Parathyroid adenoma (tissue), 2 donors: ENCODE data around the gene SLC6A19.

Experiments used
- H2AFZ ChIP-seq: fragments of 300-600 bp; sonication (generic); one replicate; pipeline ENCODE4 v1.7.0; 2017; ENCODE audit warnings: antibody characterized with exemption, mild to moderate bottlenecking
- H3K27ac ChIP-seq: fragments of 300-600 bp; sonication (generic); one replicate; pipeline ENCODE4 v1.7.0; 2017
- H3K27me3 ChIP-seq: fragments of 300-600 bp; sonication (generic); one replicate; pipeline ENCODE4 v1.7.0; 2017; ENCODE audit warnings: low read length; ENCODE audit not compliant: control insufficient read depth, insufficient read depth
- H3K36me3 ChIP-seq: fragments of 300-600 bp; sonication (generic); one replicate; pipeline ENCODE4 v1.7.0; 2017; ENCODE audit warnings: low read length; ENCODE audit not compliant: control insufficient read depth, insufficient read depth
- H3K4me1 ChIP-seq: fragments of 300-600 bp; sonication (generic); one replicate; pipeline ENCODE4 v1.7.0; 2017; ENCODE audit warnings: control low read depth
- H3K4me2 ChIP-seq: fragments of 300-600 bp; sonication (generic); one replicate; pipeline ENCODE4 v1.7.0; 2017; ENCODE audit warnings: low read length
- H3K4me3 ChIP-seq: fragments of 300-600 bp; sonication (generic); one replicate; pipeline ENCODE4 v1.7.0; 2017; ENCODE audit warnings: low read depth, low read length
- H3K79me2 ChIP-seq: fragments of 300-600 bp; sonication (generic); one replicate; pipeline ENCODE4 v1.7.0; 2017; ENCODE audit warnings: control low read depth
- H3K9ac ChIP-seq: fragments of 300-600 bp; sonication (generic); one replicate; pipeline ENCODE4 v1.7.0; 2017; ENCODE audit warnings: mild to moderate bottlenecking
- H3K9me3 ChIP-seq: fragments of 300-600 bp; sonication (generic); one replicate; pipeline ENCODE4 v1.7.0; 2017; ENCODE audit warnings: low read length; ENCODE audit not compliant: control insufficient read depth
- TF ChIP-seq, protein P1 (sequence below): fragments of 300-600 bp; sonication (generic); IDR thresholded peaks from one replicate; pipeline ENCODE4 v1.7.0; 2017; ENCODE audit warnings: antibody characterized with exemption, mild to moderate bottlenecking
- donor health status: primary hyperparathyroidism.

Gene SLC6A19

DNA sequence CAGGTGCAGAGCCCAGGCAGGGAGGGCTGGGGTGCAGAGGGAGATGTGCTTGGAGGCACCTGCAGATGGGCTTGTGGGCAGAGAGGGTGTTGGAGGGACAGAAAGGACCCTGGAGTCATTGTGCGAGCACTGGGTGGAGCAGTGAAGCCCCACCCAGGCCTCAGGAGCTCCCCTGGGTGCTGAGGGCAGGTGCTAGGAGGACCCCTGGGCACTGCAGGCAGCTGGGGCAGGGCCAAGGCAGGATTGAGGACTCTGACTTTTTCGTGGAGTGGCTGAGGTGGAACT lies 13.5 kb downstream of the SLC6A19 start:
- H3K27ac ChIP-seq = no peak overlapping the region
- no peaks in the 10 kb centered on the region for H3K27me3 ChIP-seq
- TF ChIP-seq, protein P1, sequence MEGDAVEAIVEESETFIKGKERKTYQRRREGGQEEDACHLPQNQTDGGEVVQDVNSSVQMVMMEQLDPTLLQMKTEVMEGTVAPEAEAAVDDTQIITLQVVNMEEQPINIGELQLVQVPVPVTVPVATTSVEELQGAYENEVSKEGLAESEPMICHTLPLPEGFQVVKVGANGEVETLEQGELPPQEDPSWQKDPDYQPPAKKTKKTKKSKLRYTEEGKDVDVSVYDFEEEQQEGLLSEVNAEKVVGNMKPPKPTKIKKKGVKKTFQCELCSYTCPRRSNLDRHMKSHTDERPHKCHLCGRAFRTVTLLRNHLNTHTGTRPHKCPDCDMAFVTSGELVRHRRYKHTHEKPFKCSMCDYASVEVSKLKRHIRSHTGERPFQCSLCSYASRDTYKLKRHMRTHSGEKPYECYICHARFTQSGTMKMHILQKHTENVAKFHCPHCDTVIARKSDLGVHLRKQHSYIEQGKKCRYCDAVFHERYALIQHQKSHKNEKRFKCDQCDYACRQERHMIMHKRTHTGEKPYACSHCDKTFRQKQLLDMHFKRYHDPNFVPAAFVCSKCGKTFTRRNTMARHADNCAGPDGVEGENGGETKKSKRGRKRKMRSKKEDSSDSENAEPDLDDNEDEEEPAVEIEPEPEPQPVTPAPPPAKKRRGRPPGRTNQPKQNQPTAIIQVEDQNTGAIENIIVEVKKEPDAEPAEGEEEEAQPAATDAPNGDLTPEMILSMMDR = no peak
- H3K4me2 ChIP-seq = no peak overlapping the region
- no peak overlapping the region for H3K9ac ChIP-seq
- H3K4me3 ChIP-seq = no peak overlapping the region
- H2AFZ ChIP-seq = no peak overlapping the region
- no peaks in the 10 kb centered on the region for H3K4me1 ChIP-seq
- no peaks in the 10 kb centered on the region for H3K36me3 ChIP-seq
- H3K79me2 ChIP-seq = no peaks in the 10 kb centered on the region
- no peaks in the 10 kb centered on the region for H3K9me3 ChIP-seq

GRCh38 chr5:1215320-1216096 lies 14.1 kb downstream of the SLC6A19 start:
- Histone ChIP-seq H2AFZ (no peak overlapping the region), H3K9ac (no peak overlapping the region), H3K79me2 (no peaks in the 10 kb centered on the region), H3K4me3 (no peak overlapping the region), H3K4me1 (no peaks in the 10 kb centered on the region), H3K4me2 (no peak overlapping the region), H3K27ac (no peak overlapping the region), H3K9me3 (no peaks in the 10 kb centered on the region), H3K27me3 (no peaks in the 10 kb centered on the region), H3K36me3 (no peaks in the 10 kb centered on the region)
- TF ChIP-seq, protein P1 = no peak

GRCh38 chr5:1216211-1216917 lies 15.0 kb downstream of the SLC6A19 start:
- H3K79me2 ChIP-seq = no peaks in the 10 kb centered on the region
- no peak overlapping the region for H2AFZ ChIP-seq
- H3K36me3 ChIP-seq = no peaks in the 10 kb centered on the region
- no peak overlapping the region for H3K4me3 ChIP-seq
- TF ChIP-seq, protein P1 = no peak
- H3K27me3 ChIP-seq = no peaks in the 10 kb centered on the region
- no peaks in the 10 kb centered on the region for H3K9me3 ChIP-seq
- no peak overlapping the region for H3K9ac ChIP-seq
- no peaks in the 10 kb centered on the region for H3K4me1 ChIP-seq
- no peak overlapping the region for H3K4me2 ChIP-seq
- no peak overlapping the region for H3K27ac ChIP-seq

DNA sequence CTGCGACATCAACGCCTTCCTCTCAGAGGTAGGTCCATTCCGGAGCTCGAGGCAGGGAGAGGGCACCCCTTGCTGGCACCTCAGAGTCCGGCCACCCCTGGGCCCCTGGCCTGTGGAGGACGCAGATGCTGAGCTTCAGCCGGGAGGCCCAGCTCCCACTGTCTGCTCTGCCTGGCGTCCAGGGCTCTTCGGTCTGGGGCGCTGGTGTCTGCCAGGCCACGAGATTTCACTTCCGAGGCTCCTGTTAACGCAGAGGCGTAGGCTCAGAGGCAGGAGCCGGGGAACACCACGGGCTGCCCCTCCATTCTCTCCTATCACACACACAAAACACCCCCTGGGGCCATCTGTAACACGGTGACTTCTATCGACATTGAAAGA lies 15.5 kb downstream of the SLC6A19 start:
- Histone ChIP-seq H3K36me3 (no peaks in the 10 kb centered on the region), H3K4me3 (no peak overlapping the region), H3K9ac (no peak overlapping the region), H3K79me2 (no peaks in the 10 kb centered on the region), H3K9me3 (no peaks in the 10 kb centered on the region), H3K27ac (no peak overlapping the region), H3K4me1 (no peaks in the 10 kb centered on the region), H3K27me3 (no peaks in the 10 kb centered on the region), H2AFZ (no peak overlapping the region), H3K4me2 (no peak overlapping the region)
- TF ChIP-seq, protein P1 = no peak
